Esophagus muscularis mucosa (tissue), 3 donors: ENCODE data around the gene ZMIZ1.

Source experiments
- POLR2A ChIP-seq: fragments of 450-650 bp; IDR thresholded peaks from one replicate; pipeline ENCODE4 v1.6.1; 2017; ENCODE audit warnings: antibody characterized with exemption, moderate library complexity, mild to moderate bottlenecking, low read depth
- TF ChIP-seq, protein P1 (sequence below), 3 experiments: fragments of 200-600 bp in 2 of 3; fragments of 450-650 bp in 1 of 3; sonication (generic) in 2 of 3; IDR thresholded peaks; one replicate each; pipeline ENCODE4 v1.5.1; 2017 to 2019; ENCODE audit warnings: antibody characterized with exemption in 3 of 3, mild to moderate bottlenecking in 2 of 3, moderate library complexity in 1 of 3

DNA sequence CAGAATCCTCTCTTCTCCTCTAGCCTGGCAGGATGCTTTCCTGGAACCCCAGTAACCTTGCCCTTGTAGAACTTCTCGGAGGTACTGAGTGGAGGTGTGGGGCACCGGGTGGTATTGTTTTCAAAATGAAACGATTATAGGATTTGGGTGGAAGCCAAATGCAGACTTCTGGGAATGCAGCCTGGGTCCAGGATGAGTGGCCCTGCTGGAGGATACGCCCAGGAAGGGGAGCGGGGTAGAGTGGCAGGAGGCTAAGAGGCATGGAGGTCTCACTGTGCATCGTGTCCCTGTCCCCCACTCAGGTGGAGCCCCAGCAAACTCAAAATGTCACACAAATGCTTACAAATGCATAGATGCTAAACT, 169.4 kb downstream of the ZMIZ1 start:
- TF ChIP-seq POLR2A = no peak
- TF ChIP-seq, protein P1, sequence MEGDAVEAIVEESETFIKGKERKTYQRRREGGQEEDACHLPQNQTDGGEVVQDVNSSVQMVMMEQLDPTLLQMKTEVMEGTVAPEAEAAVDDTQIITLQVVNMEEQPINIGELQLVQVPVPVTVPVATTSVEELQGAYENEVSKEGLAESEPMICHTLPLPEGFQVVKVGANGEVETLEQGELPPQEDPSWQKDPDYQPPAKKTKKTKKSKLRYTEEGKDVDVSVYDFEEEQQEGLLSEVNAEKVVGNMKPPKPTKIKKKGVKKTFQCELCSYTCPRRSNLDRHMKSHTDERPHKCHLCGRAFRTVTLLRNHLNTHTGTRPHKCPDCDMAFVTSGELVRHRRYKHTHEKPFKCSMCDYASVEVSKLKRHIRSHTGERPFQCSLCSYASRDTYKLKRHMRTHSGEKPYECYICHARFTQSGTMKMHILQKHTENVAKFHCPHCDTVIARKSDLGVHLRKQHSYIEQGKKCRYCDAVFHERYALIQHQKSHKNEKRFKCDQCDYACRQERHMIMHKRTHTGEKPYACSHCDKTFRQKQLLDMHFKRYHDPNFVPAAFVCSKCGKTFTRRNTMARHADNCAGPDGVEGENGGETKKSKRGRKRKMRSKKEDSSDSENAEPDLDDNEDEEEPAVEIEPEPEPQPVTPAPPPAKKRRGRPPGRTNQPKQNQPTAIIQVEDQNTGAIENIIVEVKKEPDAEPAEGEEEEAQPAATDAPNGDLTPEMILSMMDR (IDR thresholded peaks at IDR 0.05) = no peak
